WTC11 (cell line): ENCODE data around the gene RGS6. TPM values are rescaled to one million over a fixed set of nuclear protein-coding genes. Genes with fewer than 3 reads are reported as not detected.

ENCODE experiments used
- ATAC-seq: fragments of 200-7000 bp; cut with Tn5 transposase; 2 replicates; pipeline ENCODE4 v1.10.0; 2021; ENCODE audit warnings: mild to moderate bottlenecking, moderate library complexity
- CTCF ChIA-PET: fragments of 300-600 bp; sonication (Branson Sonifier 250); formaldehyde crosslinking; loops from one replicate; lab custom pipeline; 2021; ENCODE audit warnings: antibody characterized with exemption; lab: Charles Lee
- POLR2A ChIA-PET: fragments of 350-600 bp; sonication (Branson Sonifier 250); formaldehyde crosslinking; loops from one replicate; lab custom pipeline; 2021; ENCODE audit warnings: antibody characterized with exemption; lab: Charles Lee
- DNase-seq: peaks from one replicate; pipeline ENCODE4 v3.0.0; 2021; ENCODE audit warnings: low spot score
- H3K27ac Mint-ChIP-seq: 2 replicates; pipeline ENCODE4 v1.8.0; 2021; ENCODE audit warnings: mixed read lengths
- H3K27me3 Mint-ChIP-seq: 2 replicates; pipeline ENCODE4 v1.8.0; 2021; ENCODE audit warnings: low read depth, mild to moderate bottlenecking, moderate library complexity, mixed read lengths
- H3K36me3 Mint-ChIP-seq: 2 replicates; pipeline ENCODE4 v1.8.0; 2021; ENCODE audit warnings: mixed read lengths
- H3K4me1 Mint-ChIP-seq: 2 replicates; pipeline ENCODE4 v1.8.0; 2022; ENCODE audit warnings: mixed read lengths
- H3K4me3 Mint-ChIP-seq: 2 replicates; pipeline ENCODE4 v1.8.0; 2021; ENCODE audit warnings: mild to moderate bottlenecking, moderate library complexity, mixed read lengths
- H3K9me3 Mint-ChIP-seq: 2 replicates; pipeline ENCODE4 v1.8.0; 2021; ENCODE audit warnings: mixed read lengths
- ARID4B ChIP-seq: sonication (generic); formaldehyde crosslinking; IDR thresholded peaks from 2 replicates; pipeline ENCODE4 v1.8.0; 2023; ENCODE audit warnings: missing genetic modification reagents, mild to moderate bottlenecking, borderline replicate concordance
- ATF1 ChIP-seq: sonication (generic); formaldehyde crosslinking; IDR thresholded peaks from 2 replicates; pipeline ENCODE4 v1.8.1; 2023; ENCODE audit warnings: mild to moderate bottlenecking, moderate library complexity, missing genetic modification reagents
- EMX1 ChIP-seq: fragments of 250-450 bp; sonication (Bioruptor Pico); IDR thresholded peaks from 2 replicates; pipeline ENCODE4 v1.8.0; 2021; ENCODE audit warnings: mild to moderate bottlenecking
- ERG ChIP-seq: fragments of 250-450 bp; sonication (Bioruptor Pico); IDR thresholded peaks from 2 replicates; pipeline ENCODE4 v1.8.0; 2021; ENCODE audit warnings: mild to moderate bottlenecking
- ESRRA ChIP-seq: sonication (generic); formaldehyde crosslinking; IDR thresholded peaks from 2 replicates; pipeline ENCODE4 v1.8.1; 2022; ENCODE audit warnings: mild to moderate bottlenecking, missing genetic modification reagents, borderline replicate concordance
- ETV6 ChIP-seq: sonication (generic); formaldehyde crosslinking; IDR thresholded peaks from 2 replicates; pipeline ENCODE4 v1.8.1; 2022; ENCODE audit warnings: mild to moderate bottlenecking, missing genetic modification reagents
- FOXK1 ChIP-seq: sonication (generic); formaldehyde crosslinking; IDR thresholded peaks from 2 replicates; pipeline ENCODE4 v1.8.0; 2022; ENCODE audit warnings: mild to moderate bottlenecking, moderate library complexity, missing genetic modification reagents
- FOXP1 ChIP-seq: sonication (generic); formaldehyde crosslinking; IDR thresholded peaks from 2 replicates; pipeline ENCODE4 v1.8.0; 2022; ENCODE audit warnings: missing genetic modification reagents, mild to moderate bottlenecking, moderate library complexity, borderline replicate concordance
- FOXP4 ChIP-seq: sonication (generic); formaldehyde crosslinking; IDR thresholded peaks from 2 replicates; pipeline ENCODE4 v1.8.0; 2022; ENCODE audit warnings: mild to moderate bottlenecking, missing genetic modification reagents
- GABPB1 ChIP-seq: sonication (generic); formaldehyde crosslinking; IDR thresholded peaks from 2 replicates; pipeline ENCODE4 v1.8.1; 2023; ENCODE audit warnings: mild to moderate bottlenecking, missing genetic modification reagents
- HMGA2 ChIP-seq: fragments of 250-450 bp; sonication (Bioruptor Pico); IDR thresholded peaks from 2 replicates; pipeline ENCODE4 v1.4.0; 2021; ENCODE audit warnings: mild to moderate bottlenecking, moderate library complexity
- HMGXB4 ChIP-seq: sonication (generic); formaldehyde crosslinking; IDR thresholded peaks from 2 replicates; pipeline ENCODE4 v1.8.1; 2023; ENCODE audit warnings: mild to moderate bottlenecking, moderate library complexity, missing genetic modification reagents
- MAX ChIP-seq: sonication (generic); formaldehyde crosslinking; IDR thresholded peaks from 2 replicates; pipeline ENCODE4 v1.8.0; 2022; ENCODE audit warnings: mild to moderate bottlenecking, missing genetic modification reagents
- MXD4 ChIP-seq: fragments of 250-450 bp; sonication (Bioruptor Pico); IDR thresholded peaks from 2 replicates; pipeline ENCODE4 v1.8.0; 2021; ENCODE audit warnings: mild to moderate bottlenecking, moderate library complexity, borderline replicate concordance
- NFATC4 ChIP-seq: fragments of 250-450 bp; sonication (Bioruptor Pico); IDR thresholded peaks from 2 replicates; pipeline ENCODE4 v1.9.0; 2021; ENCODE audit warnings: mild to moderate bottlenecking
- NFYB ChIP-seq: sonication (generic); formaldehyde crosslinking; conservative IDR thresholded peaks from 2 replicates; pipeline ENCODE4 v1.8.0; 2022; ENCODE audit warnings: low read depth, missing genetic modification reagents
- PREB ChIP-seq: sonication (generic); formaldehyde crosslinking; IDR thresholded peaks from 2 replicates; pipeline ENCODE4 v1.8.1; 2022; ENCODE audit warnings: mild to moderate bottlenecking, missing genetic modification reagents, moderate library complexity, borderline replicate concordance
- SMAD4 ChIP-seq: sonication (generic); formaldehyde crosslinking; IDR thresholded peaks from 2 replicates; pipeline ENCODE4 v1.8.0; 2022; ENCODE audit warnings: mild to moderate bottlenecking, missing genetic modification reagents
- ZBTB43 ChIP-seq: sonication (generic); formaldehyde crosslinking; IDR thresholded peaks from 2 replicates; pipeline ENCODE4 v1.8.1; 2023; ENCODE audit warnings: mild to moderate bottlenecking, missing genetic modification reagents
- ZNF121 ChIP-seq: sonication (generic); formaldehyde crosslinking; IDR thresholded peaks from 2 replicates; pipeline ENCODE4 v1.8.0; 2023; ENCODE audit warnings: missing genetic modification reagents
- ZNF219 ChIP-seq: sonication (generic); formaldehyde crosslinking; IDR thresholded peaks from 2 replicates; pipeline ENCODE4 v1.8.0; 2023; ENCODE audit warnings: missing genetic modification reagents, mild to moderate bottlenecking, borderline replicate concordance
- ZNF232 ChIP-seq: sonication (generic); formaldehyde crosslinking; IDR thresholded peaks from 2 replicates; pipeline ENCODE4 v1.8.0; 2022; ENCODE audit warnings: mild to moderate bottlenecking, missing genetic modification reagents
- ZNF425 ChIP-seq: fragments of 250-450 bp; sonication (Bioruptor Pico); conservative IDR thresholded peaks from 2 replicates; pipeline ENCODE4 v1.9.0; 2021; ENCODE audit warnings: mild to moderate bottlenecking
- ZNF671 ChIP-seq: fragments of 250-450 bp; sonication (Bioruptor Pico); IDR thresholded peaks from 2 replicates; pipeline ENCODE4 v1.8.0; 2021; ENCODE audit warnings: mild to moderate bottlenecking
- total RNA-seq: library from RNA; stranded (reverse); gene quantifications from 3 replicates; pipeline ENCODE4 v1.2.3, GENCODE V29; 2021

Gene RGS6
- total RNA-seq, 1 experiment from 2014 or later, result 1.0 TPM

- TF ChIP-seq MAX (no peak), FOXP1 (CRISPR knock-in tag) (no peak), ETV6 (CRISPR knock-in tag) (no peak), FOXK1 (CRISPR knock-in tag) (no peak), ZNF121 (CRISPR knock-in tag) (no peak), ARID4B (CRISPR knock-in tag) (no peak), EMX1 (CRISPR knock-in tag) (no peak), FOXP4 (CRISPR knock-in tag) (no peak), ZNF671 (no peak), NFYB (CRISPR knock-in tag) (no peak), MXD4 (CRISPR knock-in tag) (no peak), GABPB1 (no peak)
Measured at GRCh38 chr14:71988476-71988875, 56.2 kb downstream of the RGS6 start (continued).

GRCh38 chr14:71988939-71989338, 56.7 kb downstream of the RGS6 start:
- DNase-seq (no peak), ATAC-seq (no peak)
- H3K36me3 Mint-ChIP-seq, result no peaks in the 10 kb centered on the region
- no peak overlapping the region for H3K27ac Mint-ChIP-seq
- H3K9me3 Mint-ChIP-seq, result no peaks in the 10 kb centered on the region
- no peak overlapping the region for H3K4me3 Mint-ChIP-seq
- ChIA-PET CTCF (interaction anchor here (1.6 kb wide), 1 partner anchor 17 kb away, joined by 3 read pairs; no protein-coding TSS in a partner anchor), POLR2A (interaction anchor here (0.6 kb wide), 1 partner anchor 222 kb away, joined by 5 read pairs; no protein-coding TSS in a partner anchor)
- H3K27me3 Mint-ChIP-seq, result no peaks in the 10 kb centered on the region
- H3K4me1 Mint-ChIP-seq, result peaks cover 10% of the 10 kb centered on the region
- TF ChIP-seq NFATC4 (CRISPR knock-in tag), result no peak
- TF ChIP-seq HMGXB4 (CRISPR knock-in tag), result no peak
- TF ChIP-seq ERG (CRISPR knock-in tag), result no peak
- no peak for TF ChIP-seq ATF1 (CRISPR knock-in tag)
- TF ChIP-seq ZNF232 (CRISPR knock-in tag), result no peak
- TF ChIP-seq ZNF671, result no peak
- TF ChIP-seq ZBTB43 (CRISPR knock-in tag), result no peak
- no peak for TF ChIP-seq ZNF219 (CRISPR knock-in tag)
- TF ChIP-seq ZNF425 (CRISPR knock-in tag), result no peak
- no peak for TF ChIP-seq MXD4 (CRISPR knock-in tag)
- no peak for TF ChIP-seq ESRRA (CRISPR knock-in tag)
- no peak for TF ChIP-seq HMGA2 (CRISPR knock-in tag)
- no peak for TF ChIP-seq PREB (CRISPR knock-in tag)
- TF ChIP-seq SMAD4 (CRISPR knock-in tag), result no peak
